Anterior cingulate cortex (tissue), 58 donors: ENCODE measurements around the gene IGSF11.
"Not testable (repeated sequence)": the region's sequence is repeated elsewhere in the genome, so short reads cannot be mapped to it uniquely, and the experiment has no call there.

Experiments
- DNase-seq, 58 donors: peaks; one replicate each; lab custom pipeline; 2025; lab: John Stamatoyannopoulos, UW

Gene IGSF11

GRCh38 chr3:119034256-119035013, at the start of gene IGSF11:
IGSF11 (minus strand) TSS chr3:119034846; CDS start chr3:119034582, 264 bp downstream.
- peak in 57 of 58 donors; percentile 42 to 94 (median 84) for DNase-seq

GRCh38 chr3:119080364-119080763, 45.7 kb upstream of the IGSF11 start:
- no peak for DNase-seq

- DNase-seq = no peak
Measured at GRCh38 chr3:119073258-119074001, 38.8 kb upstream of the IGSF11 start.

- not testable (repeated sequence) for DNase-seq
Measured at GRCh38 chr3:119072451-119072850, 37.8 kb upstream of the IGSF11 start.

- DNase-seq = peak in 3 of 58 donors; percentile 0 to 46 (median 3)
Measured at GRCh38 chr3:119069725-119070124, 35.1 kb upstream of the IGSF11 start.

GRCh38 chr3:119063471-119063870, 28.8 kb upstream of the IGSF11 start:
- DNase-seq = no peak

GRCh38 chr3:119062892-119063291, 28.2 kb upstream of the IGSF11 start:
- DNase-seq = no peak

- no peak for DNase-seq
Measured at GRCh38 chr3:119044593-119044992, 9.9 kb upstream of the IGSF11 start.

GRCh38 chr3:119042162-119042561, 7.5 kb upstream of the IGSF11 start:
- DNase-seq = no peak

- DNase-seq = no peak
Measured at GRCh38 chr3:119035014-119035346, 334 bp upstream of the IGSF11 start.

GRCh38 chr3:119033393-119034255, 1.0 kb downstream of the IGSF11 start:
- no peak for DNase-seq

- no peak for DNase-seq
Measured at GRCh38 chr3:119025171-119025795, 9.4 kb downstream of the IGSF11 start.

- DNase-seq = no peak
Measured at GRCh38 chr3:119019767-119020518, 14.7 kb downstream of the IGSF11 start.

GRCh38 chr3:119018690-119019463, 15.8 kb downstream of the IGSF11 start:
- peak in 50 of 58 donors; percentile 16 to 88 (median 60) for DNase-seq

- no peak for DNase-seq
Measured at GRCh38 chr3:119015942-119016341, 18.7 kb downstream of the IGSF11 start.

GRCh38 chr3:119013951-119014350, 20.7 kb downstream of the IGSF11 start:
- peak in 1 of 58 donors; percentile 56 for DNase-seq

GRCh38 chr3:119011528-119011927, 23.1 kb downstream of the IGSF11 start:
- peak in 1 of 58 donors; percentile 13 for DNase-seq

- DNase-seq = no peak
Measured at GRCh38 chr3:118997190-118997589, 37.5 kb downstream of the IGSF11 start.

- peak in 41 of 58 donors; percentile 4 to 96 (median 56) for DNase-seq
Measured at GRCh38 chr3:118991775-118992174, 42.9 kb downstream of the IGSF11 start.
